Renal cortex interstitium (tissue), 11 donors: ENCODE measurements around the gene HIPK2. TPM values are rescaled to one million over a fixed set of nuclear protein-coding genes. Genes with fewer than 3 reads are reported as not detected.
A peak's percentile ranks its signal among the peaks of the same experiment; 100 is the strongest.
"Not testable (repeated sequence)": the region's sequence is repeated elsewhere in the genome, so short reads cannot be mapped to it uniquely, and the experiment has no call there.

Experiments used
- DNase-seq, 11 donors: peaks; one replicate each; pipeline ENCODE4 v3.0.0-alpha.2; 2013; ENCODE audit warnings: low read depth in 9 of 11, low spot score in 4 of 11; ENCODE audit errors: extremely low read depth in 1 of 11
- polyA plus RNA-seq, 3 donors: library from polyadenylated mRNA; unstranded; fragments of 120-200 nt; gene quantifications; one replicate each; pipeline ENCODE4 v1.2.1, GENCODE V29; 2013; ENCODE audit not compliant: insufficient read length in 3 of 3

Gene HIPK2
- polyA plus RNA-seq, 3 donors: 95.7 to 105 (median 99.3) TPM

- no peak for DNase-seq
Observed at GRCh38 chr7:139620676-139621344, 157.0 kb downstream of the HIPK2 start.

- DNase-seq: no peak
Observed at GRCh38 chr7:139619367-139619657, 158.5 kb downstream of the HIPK2 start.

GRCh38 chr7:139618482-139619366 is 159.1 kb downstream of the HIPK2 start:
- peak in 1 of 11 donors; percentile 14 for DNase-seq

GRCh38 chr7:139617074-139617473 is 160.7 kb downstream of the HIPK2 start:
- no peak for DNase-seq

- no peak for DNase-seq
Observed at GRCh38 chr7:139614886-139615285, 162.9 kb downstream of the HIPK2 start.

GRCh38 chr7:139613971-139614411 is 163.8 kb downstream of the HIPK2 start:
- no peak for DNase-seq

GRCh38 chr7:139611556-139611955 is 166.2 kb downstream of the HIPK2 start:
- not testable (repeated sequence) for DNase-seq

- DNase-seq: no peak
Observed at GRCh38 chr7:139610595-139610994, 167.2 kb downstream of the HIPK2 start.

- no peak for DNase-seq
Observed at GRCh38 chr7:139603896-139604295, 173.9 kb downstream of the HIPK2 start.

GRCh38 chr7:139603282-139603681 is 174.5 kb downstream of the HIPK2 start:
- DNase-seq: no peak

- DNase-seq: peak in 1 of 11 donors; percentile 22
Observed at GRCh38 chr7:139602143-139602722, 175.6 kb downstream of the HIPK2 start.

- no peak for DNase-seq
Observed at GRCh38 chr7:139601176-139601575, 176.6 kb downstream of the HIPK2 start.

- no peak for DNase-seq
Observed at GRCh38 chr7:139600306-139600705, 177.5 kb downstream of the HIPK2 start.

- no peak for DNase-seq
Observed at GRCh38 chr7:139598642-139599041, 179.2 kb downstream of the HIPK2 start.

- DNase-seq: no peak
Observed at GRCh38 chr7:139597028-139597427, 180.8 kb downstream of the HIPK2 start.

GRCh38 chr7:139596626-139597025 is 181.2 kb downstream of the HIPK2 start:
- DNase-seq: no peak

GRCh38 chr7:139595806-139596205 is 182.0 kb downstream of the HIPK2 start:
- no peak for DNase-seq

- DNase-seq: no peak
Observed at GRCh38 chr7:139594911-139595476, 182.8 kb downstream of the HIPK2 start.

GRCh38 chr7:139594090-139594489 is 183.7 kb downstream of the HIPK2 start:
- DNase-seq: no peak
